CD4-positive, alpha-beta T cell treated with Interleukin-10 for 1 hour (primary cell): ENCODE data around the gene CBX2.
A peak's percentile ranks its signal among the peaks of the same experiment; 100 is the strongest.

ENCODE experiments used
- DNase-seq: peaks from one replicate; pipeline ENCODE4 v3.0.0-alpha.2; 2020

The CBX2 gene

GRCh38 chr17:79777894-79778503 is at the start of gene CBX2:
CBX2 (plus strand) TSS chr17:79778148; CDS start chr17:79778236, 88 bp downstream.
- DNase-seq = peak; percentile 87

- peak; percentile 94 for DNase-seq
Observed at GRCh38 chr17:79728169-79728907, 49.6 kb upstream of the CBX2 start.

- no peak for DNase-seq
Observed at GRCh38 chr17:79728908-79729471, 49.0 kb upstream of the CBX2 start.

GRCh38 chr17:79729761-79730160 is 48.2 kb upstream of the CBX2 start:
- DNase-seq = no peak

- DNase-seq = no peak
Observed at GRCh38 chr17:79730437-79730768, 47.5 kb upstream of the CBX2 start.

- DNase-seq = no peak
Observed at GRCh38 chr17:79730769-79731483, 47.0 kb upstream of the CBX2 start, which contains the start of gene ENPP7. ENPP7 (plus strand) TSS chr17:79730943; CDS start chr17:79731140, 197 bp downstream.

- DNase-seq = no peak
Observed at GRCh38 chr17:79732254-79732653, 45.7 kb upstream of the CBX2 start.

GRCh38 chr17:79732804-79733691 is 44.9 kb upstream of the CBX2 start:
- peak; percentile 53 for DNase-seq

- DNase-seq = no peak
Observed at GRCh38 chr17:79733692-79734070, 44.3 kb upstream of the CBX2 start.

GRCh38 chr17:79735096-79735495 is 42.9 kb upstream of the CBX2 start:
- DNase-seq = no peak

GRCh38 chr17:79737046-79737921 is 40.7 kb upstream of the CBX2 start:
- no peak for DNase-seq

GRCh38 chr17:79737922-79738578 is 39.9 kb upstream of the CBX2 start:
- no peak for DNase-seq

GRCh38 chr17:79738643-79739042 is 39.3 kb upstream of the CBX2 start:
- no peak for DNase-seq

GRCh38 chr17:79739148-79740062 is 38.5 kb upstream of the CBX2 start:
- DNase-seq = no peak

- no peak for DNase-seq
Observed at GRCh38 chr17:79740413-79740812, 37.5 kb upstream of the CBX2 start.

- DNase-seq = no peak
Observed at GRCh38 chr17:79741401-79741750, 36.6 kb upstream of the CBX2 start.

GRCh38 chr17:79741751-79742588 is 36.0 kb upstream of the CBX2 start:
- DNase-seq = peak; percentile 79

GRCh38 chr17:79742589-79742918 is 35.4 kb upstream of the CBX2 start:
- no peak for DNase-seq

GRCh38 chr17:79742951-79743476 is 34.9 kb upstream of the CBX2 start:
- no peak for DNase-seq
